K562 (cell line): Measurements from ENCODE around the gene UPF2. TPM values are rescaled to one million over a fixed set of nuclear protein-coding genes. Genes with fewer than 3 reads are reported as not detected.
A peak's percentile ranks its signal among the peaks of the same experiment; 100 is the strongest.

Experiments
- ATAC-seq: fragments of 200-7000 bp; cut with Tn5 transposase; 3 replicates; pipeline ENCODE4 v1.9.1; 2020; ENCODE audit warnings: moderate library complexity
- BruUV-seq: library from RNA; stranded (reverse); fragments of 400-500 nt; replicated peaks from 2 replicates; lab custom pipeline; 2021; lab: Mats Ljungman, UMichigan
- CTCF ChIA-PET: fragments of 300-600 bp; formaldehyde crosslinking; extraction: SDS; loops from one replicate; lab custom pipeline; 2021; ENCODE audit warnings: low intra/inter-chr PET ratio; lab: Yijun Ruan, JAX
- POLR2A ChIA-PET: fragments of 300-600, 350-650 bp; sonication (Branson Sonifier 250); formaldehyde crosslinking; extraction: SDS; loops from one replicate; lab custom pipeline; 2021; ENCODE audit warnings: antibody characterized with exemption, inconsistent platforms; lab: Yijun Ruan, JAX
- DNase-seq, 4 experiments: peaks; one replicate each; pipeline versions ENCODE4 v3.0.0 to v3.0.0-alpha.2; 2011 to 2018; ENCODE audit warnings: low spot score in 3 of 4, mixed read lengths in 3 of 4; ENCODE audit errors: extremely low read depth in 1 of 4
- FAIRE-seq: peaks from 2 replicates; lab custom pipeline; 2011; peaks lifted over from hg19 to GRCh38; lab: Jason Lieb, UNC
- H2AFZ ChIP-seq: 2 replicates; pipeline ENCODE4 v1.6.0; 2011; ENCODE audit warnings: low read depth, low read length, control low read depth, inconsistent platforms
- H3K27ac ChIP-seq: fragments of 200-600 bp; 3 replicates; pipeline ENCODE4 v1.8.0; 2011; ENCODE audit warnings: low read depth, mild to moderate bottlenecking, control low read depth, inconsistent platforms, low read length, moderate library complexity, mixed read lengths; ENCODE audit errors: extremely low read depth
- H3K27me3 ChIP-seq, 2 experiments: fragments of 300-600 bp in 1 of 2; 2 replicates in 1 of 2; 3 replicates in 1 of 2; pipeline versions ENCODE4 v1.6.0 to v1.8.0; 2011; ENCODE audit warnings: inconsistent platforms in 2 of 2, low read length in 2 of 2, mild to moderate bottlenecking in 1 of 2, mixed read lengths in 1 of 2, moderate library complexity in 1 of 2; ENCODE audit not compliant: control insufficient read depth in 2 of 2, insufficient read depth in 2 of 2
- H3K36me3 ChIP-seq: fragments of 300-600 bp; 3 replicates; pipeline ENCODE4 v1.8.0; 2011; ENCODE audit warnings: mild to moderate bottlenecking, low read length, inconsistent platforms; ENCODE audit not compliant: control insufficient read depth, insufficient read depth
- H3K4me1 ChIP-seq, 2 experiments: fragments of 200-600 bp in 1 of 2; replicated peaks in 1 of 2; 2 replicates in 1 of 2; 3 replicates in 1 of 2; pipeline versions ENCODE4 v1.5.1 to v1.8.0; 2011; ENCODE audit warnings: inconsistent platforms in 2 of 2, low read length in 2 of 2, mild to moderate bottlenecking in 1 of 2, mixed read lengths in 1 of 2, moderate library complexity in 1 of 2; ENCODE audit not compliant: control insufficient read depth in 2 of 2, insufficient read depth in 2 of 2
- H3K4me2 ChIP-seq: 2 replicates; pipeline ENCODE4 v1.6.1; 2011; ENCODE audit warnings: low read length, control low read depth, inconsistent platforms, mixed read lengths; ENCODE audit not compliant: insufficient read depth
- H3K4me3 ChIP-seq: fragments of 200-600 bp; sonication (generic), shearing (Covaris generic); 2 replicates; pipeline ENCODE4 v1.5.1; 2016; ENCODE audit warnings: control low read depth, inconsistent platforms
- H3K79me2 ChIP-seq: fragments of 200-600 bp; 3 replicates; pipeline ENCODE4 v1.8.0; 2011; ENCODE audit warnings: low read length, inconsistent platforms; ENCODE audit not compliant: control insufficient read depth, insufficient read depth
- H3K9ac ChIP-seq, 2 experiments: 2 replicates each; pipeline versions ENCODE4 v1.6.0 to v1.6.1; 2011; ENCODE audit warnings: low read depth in 2 of 2, low read length in 2 of 2, control low read depth in 1 of 2, inconsistent platforms in 1 of 2, mild to moderate bottlenecking in 1 of 2, mixed read lengths in 1 of 2; ENCODE audit not compliant: insufficient read depth in 1 of 2
- H3K9me1 ChIP-seq: one replicate; pipeline ENCODE4 v1.6.0; 2011; ENCODE audit warnings: inconsistent platforms, mild to moderate bottlenecking, low read length, moderate library complexity; ENCODE audit not compliant: control insufficient read depth, insufficient read depth
- H3K9me3 ChIP-seq: replicated peaks from 2 replicates; pipeline ENCODE4 v1.5.1; 2011; ENCODE audit warnings: low read depth, low read length, inconsistent platforms; ENCODE audit not compliant: control insufficient read depth, insufficient read depth
- H4K20me1 ChIP-seq: replicated peaks from 2 replicates; pipeline ENCODE4 v1.6.1; 2011; ENCODE audit warnings: low read length, inconsistent platforms, mixed read lengths; ENCODE audit not compliant: control insufficient read depth, insufficient read depth
- FOSL1 ChIP-seq: fragments of 200-800 bp; sonication (Bioruptor generic); conservative IDR thresholded peaks from 2 replicates; pipeline ENCODE4 v1.6.1; 2016; ENCODE audit warnings: missing genetic modification characterization, missing compliant biosample characterization
- ZNF121 ChIP-seq: sonication (generic); formaldehyde crosslinking; conservative IDR thresholded peaks from 2 replicates; pipeline ENCODE4 v1.8.0; 2022; ENCODE audit warnings: missing genetic modification reagents
- WGBS: fragments of 100-300 bp; shearing (Covaris generic); methylation state at CpG from one replicate; pipeline ENCODE4 v1.1.6; 2016; ENCODE audit warnings: low coverage, mixed read lengths; ENCODE audit not compliant: insufficient coverage; ENCODE audit errors: missing lambda C conversion rate; 5-methylcytosine and 5-hydroxymethylcytosine counted together
- in situ Hi-C: fragments of 300-500 bp; cut with MboI; formaldehyde crosslinking; loops from 4 replicates; pipeline ENCODE4 v1.15.0; 2018; ENCODE audit warnings: inconsistent platforms, mixed read lengths
- intact Hi-C: fragments of 100-400 bp; cut with micrococcal nuclease; formaldehyde crosslinking; loops from 2 replicates; pipeline ENCODE4 v1.14.2; 2022
- polyA plus RNA-seq, 8 experiments: library from polyadenylated mRNA; depleted of rRNA in 4 of 8; stranded (reverse) in 5 of 8; unstranded in 3 of 8; fragments of >200 nt; fragmentation: Nextera tagmentation in 2 of 8; fragmentation: Illumina TruSeq in 1 of 8; extraction: Ambion mirVana in 2 of 8; extraction: Trizol in 1 of 8; gene quantifications; 2 replicates each; pipeline versions ENCODE4 v1.2.1 to v1.2.3, GENCODE V29; 2011 to 2014; ENCODE audit warnings: inconsistent platforms in 1 of 8, missing spikeins in 1 of 8
- total RNA-seq, 7 experiments: library from RNA; depleted of rRNA in 6 of 7; stranded (reverse); fragments of >200 nt in 6 of 7; fragmentation: Illumina TruSeq in 2 of 7; extraction: Trizol in 2 of 7; gene quantifications; 2 replicates each; pipeline versions ENCODE4 v1.2.1 to v1.2.3, GENCODE V29; 2011 to 2021; ENCODE audit warnings: low replicate concordance in 1 of 7
- TF ChIP-seq, protein P1 (sequence below): IDR thresholded peaks from 3 replicates; pipeline ENCODE4 v1.6.1; 2011; ENCODE audit warnings: borderline replicate concordance, mild to moderate bottlenecking, moderate library complexity; ENCODE audit not compliant: insufficient read length; ENCODE audit errors: extremely low read depth

The UPF2 gene
- total and polyA plus RNA-seq, 9 of the 15 experiments (the other 6 are each of a cell fraction or from before 2014, with no cell fraction given) = 13.9 to 37.7 (median 23.7) TPM

DNA sequence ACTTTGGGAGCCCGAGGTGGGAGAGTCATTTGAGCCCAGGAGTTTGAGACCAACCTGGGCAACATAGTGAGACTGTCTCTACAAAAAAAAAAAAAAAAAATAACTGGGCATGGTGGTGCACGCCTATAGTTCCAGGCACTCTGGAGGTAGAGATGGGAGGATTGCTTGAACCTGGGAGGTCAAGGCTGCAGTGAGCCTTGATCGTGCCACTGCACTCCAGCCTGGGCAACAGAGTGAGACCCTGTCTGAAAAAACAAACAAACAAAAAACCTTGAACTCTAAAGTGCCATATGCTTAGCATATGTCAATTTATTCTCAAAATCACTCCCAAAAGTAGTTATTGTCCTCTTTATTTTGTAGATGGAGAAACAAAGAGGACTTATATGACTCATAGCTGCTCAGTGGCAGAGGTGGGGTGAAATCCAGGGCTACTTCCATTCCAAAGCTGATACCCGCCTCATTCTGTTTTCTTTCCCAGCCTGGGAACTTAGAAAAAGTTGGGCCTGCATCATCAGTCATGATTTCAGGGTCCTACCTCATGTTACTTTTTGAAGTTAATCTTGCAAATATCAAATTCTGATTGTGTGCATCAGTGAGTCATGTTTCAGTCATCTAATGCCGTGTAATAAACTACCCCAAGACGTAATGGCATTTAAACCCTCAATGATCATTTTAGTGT is 39.4 kb upstream of the UPF2 start:
- Histone ChIP-seq H3K27ac (no peak overlapping the region), H3K4me3 (no peak overlapping the region), H3K27me3 (no peaks in the 10 kb centered on the region), H3K4me2 (no peak overlapping the region), H3K9me1 (no peaks in the 10 kb centered on the region), H3K9me3 (no peaks in the 10 kb centered on the region), H3K9ac (no peak overlapping the region), H3K79me2 (no peaks in the 10 kb centered on the region; the same call in 2 of the 3 replicates), H4K20me1 (no peaks in the 10 kb centered on the region), H2AFZ (no peak overlapping the region), H3K36me3 (no peaks in the 10 kb centered on the region), H3K4me1 (no peaks in the 10 kb centered on the region; a peak in 1 of 5 replicates)
- intact Hi-C loops (no loop called here), in situ Hi-C loops (no loop called here)
- ChIA-PET POLR2A (no interaction called here), CTCF (no interaction called here)
- TF ChIP-seq FOSL1 (0 out of 2 replicates have a peak, but pooled peaks have one; percentile 25), ZNF121 (CRISPR knock-in tag) (peak; percentile 47; the same call in 1 of the 2 replicates)
- TF ChIP-seq, protein P1, sequence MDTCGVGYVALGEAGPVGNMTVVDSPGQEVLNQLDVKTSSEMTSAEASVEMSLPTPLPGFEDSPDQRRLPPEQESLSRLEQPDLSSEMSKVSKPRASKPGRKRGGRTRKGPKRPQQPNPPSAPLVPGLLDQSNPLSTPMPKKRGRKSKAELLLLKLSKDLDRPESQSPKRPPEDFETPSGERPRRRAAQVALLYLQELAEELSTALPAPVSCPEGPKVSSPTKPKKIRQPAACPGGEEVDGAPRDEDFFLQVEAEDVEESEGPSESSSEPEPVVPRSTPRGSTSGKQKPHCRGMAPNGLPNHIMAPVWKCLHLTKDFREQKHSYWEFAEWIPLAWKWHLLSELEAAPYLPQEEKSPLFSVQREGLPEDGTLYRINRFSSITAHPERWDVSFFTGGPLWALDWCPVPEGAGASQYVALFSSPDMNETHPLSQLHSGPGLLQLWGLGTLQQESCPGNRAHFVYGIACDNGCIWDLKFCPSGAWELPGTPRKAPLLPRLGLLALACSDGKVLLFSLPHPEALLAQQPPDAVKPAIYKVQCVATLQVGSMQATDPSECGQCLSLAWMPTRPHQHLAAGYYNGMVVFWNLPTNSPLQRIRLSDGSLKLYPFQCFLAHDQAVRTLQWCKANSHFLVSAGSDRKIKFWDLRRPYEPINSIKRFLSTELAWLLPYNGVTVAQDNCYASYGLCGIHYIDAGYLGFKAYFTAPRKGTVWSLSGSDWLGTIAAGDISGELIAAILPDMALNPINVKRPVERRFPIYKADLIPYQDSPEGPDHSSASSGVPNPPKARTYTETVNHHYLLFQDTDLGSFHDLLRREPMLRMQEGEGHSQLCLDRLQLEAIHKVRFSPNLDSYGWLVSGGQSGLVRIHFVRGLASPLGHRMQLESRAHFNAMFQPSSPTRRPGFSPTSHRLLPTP = no peak
- no peak for DNase-seq
- no TSS peak for BruUV-seq
- no peak for ATAC-seq
- FAIRE-seq = no peak
- 48% methylated on average over 6 of the region's 6 CpGs for WGBS
